GM18519 (cell line): ENCODE measurements around the gene PFKP.

Experiments
- ATAC-seq: cut with Tn5 transposase; IDR thresholded peaks from one replicate; pipeline ENCODE4 v1.9.1; 2021; ENCODE audit warnings: mild to moderate bottlenecking, moderate library complexity; ENCODE audit not compliant: unreplicated experiment, low FRiP score

The PFKP gene

GRCh38 chr10:3129581-3130340 is 62.4 kb downstream of the PFKP start:
- ATAC-seq: no peak

- ATAC-seq: no peak
Measured at GRCh38 chr10:3131098-3131497, 63.8 kb downstream of the PFKP start.

GRCh38 chr10:3132036-3133025 is 65.0 kb downstream of the PFKP start:
- ATAC-seq: no peak

- ATAC-seq: no peak
Measured at GRCh38 chr10:3133948-3134347, 66.6 kb downstream of the PFKP start.

GRCh38 chr10:3135006-3135405 is 67.7 kb downstream of the PFKP start:
- no peak for ATAC-seq

GRCh38 chr10:3136336-3136735 is 69.0 kb downstream of the PFKP start:
- no peak for ATAC-seq

GRCh38 chr10:3136763-3137611 is 69.6 kb downstream of the PFKP start:
- ATAC-seq: no peak

GRCh38 chr10:3137958-3138726 is 70.8 kb downstream of the PFKP start:
- ATAC-seq: no peak

- ATAC-seq: no peak
Measured at GRCh38 chr10:3139216-3139910, 72.0 kb downstream of the PFKP start.

- ATAC-seq: no peak
Measured at GRCh38 chr10:3140280-3140679, 72.9 kb downstream of the PFKP start.

- no peak for ATAC-seq
Measured at GRCh38 chr10:3141351-3142005, 74.1 kb downstream of the PFKP start.

- ATAC-seq: no peak
Measured at GRCh38 chr10:3142146-3142875, 75.0 kb downstream of the PFKP start.

GRCh38 chr10:3143366-3143765 is 76.0 kb downstream of the PFKP start:
- ATAC-seq: no peak

- ATAC-seq: no peak
Measured at GRCh38 chr10:3143791-3144434, 76.6 kb downstream of the PFKP start.

- no peak for ATAC-seq
Measured at GRCh38 chr10:3145366-3145765, 78.0 kb downstream of the PFKP start.

GRCh38 chr10:3146289-3146688 is 78.9 kb downstream of the PFKP start:
- ATAC-seq: no peak

- no peak for ATAC-seq
Measured at GRCh38 chr10:3147117-3147820, 79.9 kb downstream of the PFKP start.
